ENCODE results near the gene CHST11.

DNA sequence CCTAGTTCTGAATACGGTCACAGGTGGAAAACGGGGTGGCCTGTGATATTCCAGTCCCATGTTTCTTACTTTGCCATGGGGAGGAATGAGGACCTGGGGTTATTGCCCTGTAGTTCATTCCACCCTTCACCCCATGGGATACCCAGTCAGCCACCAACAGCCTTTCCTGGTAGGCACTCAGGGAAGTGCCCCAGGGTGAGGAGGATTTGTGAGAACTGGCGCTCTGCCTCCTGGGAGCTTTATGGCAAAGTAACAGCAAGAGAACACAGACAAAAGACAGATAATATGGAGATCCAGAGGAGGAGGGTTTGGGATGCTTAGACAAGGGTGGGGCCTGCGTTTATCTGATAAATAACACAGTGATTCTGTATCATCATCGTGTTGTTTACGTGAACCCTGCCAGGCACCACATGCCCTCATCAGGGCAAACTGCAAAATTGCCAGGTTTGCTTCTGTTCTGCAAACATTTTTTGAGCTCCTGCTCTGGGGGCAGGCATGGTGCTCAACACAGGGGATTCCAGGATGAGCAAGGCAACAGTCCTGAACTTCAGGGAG is 277.9 kb downstream of the CHST11 start:
- TF ChIP-seq ZBTB1 (tag by site-specific recombination; IDR thresholded peaks at IDR 0.05) (no peak), ATF2 (tag by site-specific recombination; IDR thresholded peaks at IDR 0.05; ENCODE audit: low read depth) (no peak), ZNF23 (tag by site-specific recombination; IDR thresholded peaks at IDR 0.05; ENCODE audit: borderline replicate concordance) (no peak), REST (tag by site-specific recombination; IDR thresholded peaks at IDR 0.05) (no peak), YY1 (tag by site-specific recombination; IDR thresholded peaks at IDR 0.05) (no peak)
- TF ChIP-seq, protein P1, sequence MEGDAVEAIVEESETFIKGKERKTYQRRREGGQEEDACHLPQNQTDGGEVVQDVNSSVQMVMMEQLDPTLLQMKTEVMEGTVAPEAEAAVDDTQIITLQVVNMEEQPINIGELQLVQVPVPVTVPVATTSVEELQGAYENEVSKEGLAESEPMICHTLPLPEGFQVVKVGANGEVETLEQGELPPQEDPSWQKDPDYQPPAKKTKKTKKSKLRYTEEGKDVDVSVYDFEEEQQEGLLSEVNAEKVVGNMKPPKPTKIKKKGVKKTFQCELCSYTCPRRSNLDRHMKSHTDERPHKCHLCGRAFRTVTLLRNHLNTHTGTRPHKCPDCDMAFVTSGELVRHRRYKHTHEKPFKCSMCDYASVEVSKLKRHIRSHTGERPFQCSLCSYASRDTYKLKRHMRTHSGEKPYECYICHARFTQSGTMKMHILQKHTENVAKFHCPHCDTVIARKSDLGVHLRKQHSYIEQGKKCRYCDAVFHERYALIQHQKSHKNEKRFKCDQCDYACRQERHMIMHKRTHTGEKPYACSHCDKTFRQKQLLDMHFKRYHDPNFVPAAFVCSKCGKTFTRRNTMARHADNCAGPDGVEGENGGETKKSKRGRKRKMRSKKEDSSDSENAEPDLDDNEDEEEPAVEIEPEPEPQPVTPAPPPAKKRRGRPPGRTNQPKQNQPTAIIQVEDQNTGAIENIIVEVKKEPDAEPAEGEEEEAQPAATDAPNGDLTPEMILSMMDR (tag by site-specific recombination; IDR thresholded peaks at IDR 0.05) = no peak
- TF ChIP-seq, protein P2, sequence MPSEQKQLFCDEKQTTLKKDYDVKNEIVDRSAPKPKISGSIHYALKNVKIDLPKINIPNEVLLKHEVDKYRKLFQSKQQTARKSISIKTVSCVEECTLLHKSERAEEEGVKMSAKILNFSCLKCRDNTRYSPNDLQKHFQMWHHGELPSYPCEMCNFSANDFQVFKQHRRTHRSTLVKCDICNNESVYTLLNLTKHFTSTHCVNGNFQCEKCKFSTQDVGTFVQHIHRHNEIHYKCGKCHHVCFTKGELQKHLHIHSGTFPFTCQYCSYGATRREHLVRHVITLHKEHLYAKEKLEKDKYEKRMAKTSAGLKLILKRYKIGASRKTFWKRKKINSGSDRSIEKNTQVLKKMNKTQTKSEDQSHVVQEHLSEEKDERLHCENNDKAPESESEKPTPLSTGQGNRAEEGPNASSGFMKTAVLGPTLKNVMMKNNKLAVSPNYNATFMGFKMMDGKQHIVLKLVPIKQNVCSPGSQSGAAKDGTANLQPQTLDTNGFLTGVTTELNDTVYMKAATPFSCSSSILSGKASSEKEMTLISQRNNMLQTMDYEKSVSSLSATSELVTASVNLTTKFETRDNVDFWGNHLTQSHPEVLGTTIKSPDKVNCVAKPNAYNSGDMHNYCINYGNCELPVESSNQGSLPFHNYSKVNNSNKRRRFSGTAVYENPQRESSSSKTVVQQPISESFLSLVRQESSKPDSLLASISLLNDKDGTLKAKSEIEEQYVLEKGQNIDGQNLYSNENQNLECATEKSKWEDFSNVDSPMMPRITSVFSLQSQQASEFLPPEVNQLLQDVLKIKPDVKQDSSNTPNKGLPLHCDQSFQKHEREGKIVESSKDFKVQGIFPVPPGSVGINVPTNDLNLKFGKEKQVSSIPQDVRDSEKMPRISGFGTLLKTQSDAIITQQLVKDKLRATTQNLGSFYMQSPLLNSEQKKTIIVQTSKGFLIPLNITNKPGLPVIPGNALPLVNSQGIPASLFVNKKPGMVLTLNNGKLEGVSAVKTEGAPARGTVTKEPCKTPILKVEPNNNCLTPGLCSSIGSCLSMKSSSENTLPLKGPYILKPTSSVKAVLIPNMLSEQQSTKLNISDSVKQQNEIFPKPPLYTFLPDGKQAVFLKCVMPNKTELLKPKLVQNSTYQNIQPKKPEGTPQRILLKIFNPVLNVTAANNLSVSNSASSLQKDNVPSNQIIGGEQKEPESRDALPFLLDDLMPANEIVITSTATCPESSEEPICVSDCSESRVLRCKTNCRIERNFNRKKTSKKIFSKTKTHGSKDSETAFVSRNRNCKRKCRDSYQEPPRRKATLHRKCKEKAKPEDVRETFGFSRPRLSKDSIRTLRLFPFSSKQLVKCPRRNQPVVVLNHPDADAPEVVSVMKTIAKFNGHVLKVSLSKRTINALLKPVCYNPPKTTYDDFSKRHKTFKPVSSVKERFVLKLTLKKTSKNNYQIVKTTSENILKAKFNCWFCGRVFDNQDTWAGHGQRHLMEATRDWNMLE (tag by site-specific recombination; conservative IDR thresholded peaks at IDR 0.05; ENCODE audit: low read depth) = no peak
- TF ChIP-seq, protein P3, sequence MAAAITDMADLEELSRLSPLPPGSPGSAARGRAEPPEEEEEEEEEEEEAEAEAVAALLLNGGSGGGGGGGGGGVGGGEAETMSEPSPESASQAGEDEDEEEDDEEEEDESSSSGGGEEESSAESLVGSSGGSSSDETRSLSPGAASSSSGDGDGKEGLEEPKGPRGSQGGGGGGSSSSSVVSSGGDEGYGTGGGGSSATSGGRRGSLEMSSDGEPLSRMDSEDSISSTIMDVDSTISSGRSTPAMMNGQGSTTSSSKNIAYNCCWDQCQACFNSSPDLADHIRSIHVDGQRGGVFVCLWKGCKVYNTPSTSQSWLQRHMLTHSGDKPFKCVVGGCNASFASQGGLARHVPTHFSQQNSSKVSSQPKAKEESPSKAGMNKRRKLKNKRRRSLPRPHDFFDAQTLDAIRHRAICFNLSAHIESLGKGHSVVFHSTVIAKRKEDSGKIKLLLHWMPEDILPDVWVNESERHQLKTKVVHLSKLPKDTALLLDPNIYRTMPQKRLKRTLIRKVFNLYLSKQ (tag by site-specific recombination; IDR thresholded peaks at IDR 0.05; ENCODE audit: borderline replicate concordance) = no peak

All from HEK293 (cell line).